NCI-H345 treated with DMSO at 0.1 percent for 48 hours (cell line): ENCODE results near the gene GSG1L.

Experiments
- DNase-seq: peaks from one replicate; lab custom pipeline; 2025; ENCODE audit not compliant: unreplicated experiment; lab: John Stamatoyannopoulos, UW

The GSG1L gene

GRCh38 chr16:27799896-27800295 lies 263.6 kb downstream of the GSG1L start:
- no peak for DNase-seq

- DNase-seq = no peak
Measured at GRCh38 chr16:27798241-27798640, 265.3 kb downstream of the GSG1L start.

DNA sequence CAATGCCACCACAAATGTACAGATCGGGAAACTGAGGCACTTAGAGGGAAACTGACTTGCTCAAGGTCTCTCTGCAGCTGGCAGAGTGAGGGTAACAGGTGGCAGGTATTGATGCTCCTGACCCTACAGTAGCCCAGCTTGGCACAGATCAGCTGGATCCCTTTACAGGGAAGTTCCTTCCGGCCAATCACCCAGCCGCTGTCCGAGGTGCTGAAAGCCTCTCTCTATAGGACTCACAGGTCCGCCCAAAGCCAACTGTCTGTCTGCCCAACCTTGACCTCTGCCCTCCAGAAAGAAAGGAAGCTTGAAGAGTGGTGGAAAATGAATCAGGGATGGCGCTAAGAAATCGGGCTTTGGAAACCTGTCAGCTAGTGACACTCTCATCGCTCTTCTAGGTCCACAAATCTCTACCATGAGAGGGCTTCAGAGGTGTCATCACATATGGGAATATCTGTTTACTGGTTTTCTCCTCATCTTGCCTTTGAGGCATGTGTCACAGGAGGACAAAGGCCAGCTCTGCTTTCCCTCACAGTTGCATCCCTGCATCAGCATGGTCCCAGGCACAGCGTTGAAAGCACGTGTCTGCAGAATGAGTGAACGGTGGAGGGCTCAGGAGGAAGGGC lies 267.4 kb downstream of the GSG1L start:
- no peak for DNase-seq

DNA sequence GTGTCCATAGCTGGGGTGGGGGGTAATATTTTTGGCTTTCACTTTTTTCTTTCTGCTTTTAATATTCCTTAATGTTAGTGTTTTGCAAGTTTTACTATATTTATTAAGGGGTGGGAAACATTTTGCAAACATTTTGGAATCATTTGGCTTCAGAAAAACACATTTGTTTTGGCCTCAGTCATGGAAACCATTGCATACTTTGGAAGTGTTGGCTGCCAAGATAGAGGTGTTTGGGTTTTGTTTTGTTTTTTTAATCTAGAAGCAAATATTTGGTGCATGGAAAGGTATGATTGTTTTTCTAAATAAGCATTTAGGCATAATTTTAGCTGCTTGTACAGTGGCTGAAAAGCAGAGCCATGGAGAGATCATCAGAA lies 270.3 kb downstream of the GSG1L start:
- DNase-seq = no peak

DNA sequence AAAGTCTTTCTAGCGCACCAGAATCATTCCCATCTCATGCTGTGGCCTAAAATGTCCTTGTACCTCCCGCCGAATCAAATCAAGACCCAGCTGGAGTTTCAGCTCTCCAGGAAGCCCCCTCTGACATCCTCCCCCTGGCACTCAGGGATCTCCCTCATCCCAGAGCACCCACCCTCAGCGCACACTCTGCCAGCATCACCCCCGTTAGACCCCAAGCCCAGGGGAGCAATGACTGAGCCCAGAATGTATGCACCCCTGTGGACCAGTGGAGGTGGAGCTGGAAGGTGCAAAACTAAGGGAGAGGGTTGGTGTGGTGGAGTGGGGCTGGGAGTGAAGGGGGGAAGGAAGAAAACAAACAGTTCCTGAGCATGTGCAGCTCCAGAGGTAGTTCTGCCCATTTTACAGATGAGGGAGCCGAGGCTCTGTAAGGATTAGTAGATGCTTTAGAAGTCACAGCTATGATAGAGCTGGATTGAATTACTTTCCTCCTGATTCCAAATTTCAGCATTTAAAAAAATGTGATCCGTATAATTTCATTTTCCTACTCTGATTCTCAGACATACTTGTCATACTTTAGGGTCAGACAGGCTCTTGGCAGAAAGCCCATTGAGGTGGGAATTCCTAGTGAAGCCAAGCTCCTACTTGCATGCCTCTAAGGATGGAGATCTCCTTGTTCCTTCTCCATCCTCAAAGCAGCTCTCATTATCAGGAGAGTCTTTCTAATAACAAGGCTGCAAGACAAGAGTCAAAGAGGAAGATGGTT lies 270.8 kb downstream of the GSG1L start:
- DNase-seq = no peak

DNA sequence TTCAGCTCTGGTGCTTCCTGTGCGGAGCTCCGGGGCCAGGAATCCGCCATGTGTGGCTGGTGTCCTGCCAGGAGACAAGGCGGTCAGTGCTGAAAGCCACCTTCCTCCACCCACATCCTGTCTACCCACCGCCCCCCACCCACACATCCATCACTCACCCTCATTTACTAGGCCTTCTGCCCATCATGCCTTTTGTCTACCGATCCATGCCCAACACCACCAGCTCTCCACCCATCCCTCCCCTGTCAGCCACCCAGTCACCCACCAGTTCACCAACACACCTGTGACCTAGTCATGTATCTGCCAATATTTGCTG lies 272.2 kb downstream of the GSG1L start:
- no peak for DNase-seq

- no peak for DNase-seq
Measured at GRCh38 chr16:27790546-27791403, 272.7 kb downstream of the GSG1L start.

GRCh38 chr16:27789595-27790241 lies 273.8 kb downstream of the GSG1L start:
- DNase-seq = no peak

GRCh38 chr16:27789150-27789549 lies 274.4 kb downstream of the GSG1L start:
- DNase-seq = no peak

DNA sequence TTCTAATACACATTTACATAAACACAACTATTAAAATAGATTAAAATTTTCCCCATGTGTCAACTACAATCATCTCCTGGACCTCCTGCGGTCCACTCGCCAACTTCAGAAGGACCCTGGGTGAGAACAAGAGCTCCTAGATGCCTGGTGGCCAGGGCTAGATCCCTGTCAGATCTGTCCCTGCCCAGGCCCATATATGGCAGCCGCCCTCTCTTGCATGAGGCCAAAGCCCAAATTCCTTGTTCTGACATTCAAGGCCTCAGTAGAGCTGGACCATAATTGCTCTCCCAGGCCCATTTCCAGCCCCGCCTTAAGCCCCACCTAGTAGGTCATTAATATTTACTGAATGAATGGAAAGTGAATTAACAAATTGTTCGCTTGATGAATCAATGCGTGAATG lies 275.8 kb downstream of the GSG1L start:
- DNase-seq = no peak

- no peak for DNase-seq
Measured at GRCh38 chr16:27786923-27787625, 276.4 kb downstream of the GSG1L start.

- DNase-seq = no peak
Measured at GRCh38 chr16:27786221-27786922, 277.1 kb downstream of the GSG1L start.

- no peak for DNase-seq
Measured at GRCh38 chr16:27785307-27785678, 278.2 kb downstream of the GSG1L start.

- no peak for DNase-seq
Measured at GRCh38 chr16:27784351-27785306, 278.9 kb downstream of the GSG1L start.

- no peak for DNase-seq
Measured at GRCh38 chr16:27781981-27782880, 281.3 kb downstream of the GSG1L start.

GRCh38 chr16:27781195-27781524 lies 282.4 kb downstream of the GSG1L start:
- DNase-seq = no peak

DNA sequence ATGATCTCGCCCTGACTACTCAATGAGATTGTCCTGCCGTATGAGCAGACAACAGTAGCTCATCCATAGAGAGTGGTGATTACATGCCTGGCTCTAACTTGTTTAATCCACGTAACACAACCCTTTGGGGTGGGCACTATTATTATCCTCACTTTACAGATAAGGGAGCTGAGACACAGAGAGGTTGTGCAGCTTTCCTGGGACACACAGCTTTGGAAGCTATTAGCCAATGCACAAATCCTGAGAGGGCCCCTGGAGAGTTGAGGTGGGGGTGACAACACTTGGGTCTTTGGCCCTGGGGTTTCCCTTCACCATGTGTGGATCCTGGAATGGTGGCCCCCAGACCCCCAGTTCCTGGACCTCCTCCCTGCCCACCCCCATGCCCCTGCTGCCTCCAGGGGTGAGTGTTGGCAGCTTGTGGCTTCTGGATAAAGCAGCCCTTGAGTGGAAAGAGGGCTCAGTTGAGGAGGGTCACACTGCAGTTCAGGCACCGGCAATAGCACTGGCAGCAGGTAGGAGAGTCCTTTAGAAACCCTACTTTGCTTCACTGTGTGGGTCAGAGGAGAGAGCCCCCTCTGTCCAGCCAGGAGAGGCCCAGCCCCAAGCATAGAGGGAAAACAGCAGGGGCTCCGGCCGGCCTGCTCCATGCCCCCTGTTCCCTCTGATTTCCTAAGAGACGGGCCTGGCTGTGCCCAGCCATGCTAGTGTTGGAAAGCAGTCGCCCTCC lies 282.9 kb downstream of the GSG1L start:
- no peak for DNase-seq
